Stomach smooth muscle (tissue), 2 donors: ENCODE results near the gene B3GNT2.
"Not testable (repeated sequence)": the region's sequence is repeated elsewhere in the genome, so short reads cannot be mapped to it uniquely, and the experiment has no call there.

ENCODE experiments used
- H3K27ac ChIP-seq: one replicate; pipeline ENCODE4 v1.7.0; 2013; ENCODE audit warnings: mild to moderate bottlenecking, low read length, inconsistent platforms
- H3K27me3 ChIP-seq, 2 donors: one replicate each; pipeline ENCODE4 v1.7.0; 2013; ENCODE audit warnings: low read length in 2 of 2; ENCODE audit not compliant: insufficient read depth in 2 of 2, control insufficient read depth in 1 of 2
- H3K36me3 ChIP-seq, 2 donors: one replicate each; pipeline ENCODE4 v1.7.0; 2013; ENCODE audit warnings: low read length in 2 of 2; ENCODE audit not compliant: control insufficient read depth in 2 of 2, insufficient read depth in 2 of 2
- H3K4me1 ChIP-seq: one replicate; pipeline ENCODE4 v1.7.0; 2013; ENCODE audit warnings: low read length; ENCODE audit not compliant: control insufficient read depth, insufficient read depth
- H3K4me3 ChIP-seq, 2 donors: one replicate each; pipeline ENCODE4 v1.7.0; 2013; ENCODE audit warnings: low read length in 2 of 2
- H3K9ac ChIP-seq, 2 donors: one replicate each; pipeline ENCODE4 v1.7.0; 2013; ENCODE audit warnings: low read length in 2 of 2, mild to moderate bottlenecking in 1 of 2
- H3K9me3 ChIP-seq, 2 donors: one replicate each; pipeline ENCODE4 v1.7.0; 2013; ENCODE audit warnings: low read length in 2 of 2; ENCODE audit not compliant: control insufficient read depth in 2 of 2
- donor health status: healthy.
- donor health status: Pancreatic carcinoma.

Gene B3GNT2

GRCh38 chr2:62195421-62196277, at the start of gene B3GNT2:
Gene B3GNT2, plus strand, starts transcription at chr2:62196115. Its CDS starts 26,106 bp downstream, at chr2:62222221.
- peaks cover 21% of the 10 kb centered on the region for H3K4me1 ChIP-seq
- H3K36me3 ChIP-seq: no peaks in the 10 kb centered on the region
- H3K4me3 ChIP-seq: peak within 1 kb of the TSS; percentile 78 to 93
- H3K9ac ChIP-seq: peak within 1 kb of the TSS; percentile 81 to 84
- no peaks in the 10 kb centered on the region for H3K9me3 ChIP-seq
- no peaks in the 10 kb centered on the region for H3K27me3 ChIP-seq
- H3K27ac ChIP-seq: peak within 1 kb of the TSS; percentile 62

GRCh38 chr2:62146790-62147189, 49.1 kb upstream of the B3GNT2 start:
- H3K4me1 ChIP-seq, H3K4me3 ChIP-seq, H3K9ac ChIP-seq, H3K9me3 ChIP-seq, H3K27ac ChIP-seq, H3K36me3 ChIP-seq, H3K27me3 ChIP-seq: not testable (repeated sequence)

GRCh38 chr2:62147610-62148301, 48.2 kb upstream of the B3GNT2 start:
- no peaks in the 10 kb centered on the region for H3K9me3 ChIP-seq
- no peaks in the 10 kb centered on the region for H3K36me3 ChIP-seq
- H3K27me3 ChIP-seq: no peaks in the 10 kb centered on the region
- no peak overlapping the region for H3K4me3 ChIP-seq
- H3K9ac ChIP-seq: no peak overlapping the region
- no peak overlapping the region for H3K27ac ChIP-seq
- peaks cover 8% of the 10 kb centered on the region for H3K4me1 ChIP-seq

- H3K36me3 ChIP-seq: no peaks in the 10 kb centered on the region
- no peak overlapping the region for H3K9ac ChIP-seq
- H3K27ac ChIP-seq: no peak overlapping the region
- no peak overlapping the region for H3K4me3 ChIP-seq
- H3K4me1 ChIP-seq: peaks cover 8% of the 10 kb centered on the region
- H3K27me3 ChIP-seq: no peaks in the 10 kb centered on the region
- no peaks in the 10 kb centered on the region for H3K9me3 ChIP-seq
These were observed 46.2 kb upstream of the B3GNT2 start for GRCh38 chr2:62149708-62150107.

GRCh38 chr2:62150597-62151305, 45.2 kb upstream of the B3GNT2 start:
- Histone ChIP-seq H3K4me1 (peaks cover 8% of the 10 kb centered on the region), H3K9ac (no peak overlapping the region), H3K9me3 (no peaks in the 10 kb centered on the region), H3K4me3 (no peak overlapping the region), H3K36me3 (no peaks in the 10 kb centered on the region), H3K27ac (no peak overlapping the region), H3K27me3 (no peaks in the 10 kb centered on the region)

- no peak overlapping the region for H3K4me3 ChIP-seq
- H3K36me3 ChIP-seq: no peaks in the 10 kb centered on the region
- no peak overlapping the region for H3K27ac ChIP-seq
- H3K27me3 ChIP-seq: no peaks in the 10 kb centered on the region
- H3K9ac ChIP-seq: no peak overlapping the region
- no peaks in the 10 kb centered on the region for H3K9me3 ChIP-seq
- peaks cover 8% of the 10 kb centered on the region for H3K4me1 ChIP-seq
These were observed 44.6 kb upstream of the B3GNT2 start for GRCh38 chr2:62151306-62151638.

GRCh38 chr2:62152000-62152399, 43.9 kb upstream of the B3GNT2 start:
- no peaks in the 10 kb centered on the region for H3K36me3 ChIP-seq
- no peak overlapping the region for H3K27ac ChIP-seq
- peaks cover 8% of the 10 kb centered on the region for H3K4me1 ChIP-seq
- H3K9me3 ChIP-seq: no peaks in the 10 kb centered on the region
- no peaks in the 10 kb centered on the region for H3K27me3 ChIP-seq
- no peak overlapping the region for H3K9ac ChIP-seq
- H3K4me3 ChIP-seq: no peak overlapping the region

GRCh38 chr2:62156861-62157496, 38.9 kb upstream of the B3GNT2 start:
- H3K27me3 ChIP-seq: no peaks in the 10 kb centered on the region
- no peak overlapping the region for H3K27ac ChIP-seq
- no peak overlapping the region for H3K9ac ChIP-seq
- no peaks in the 10 kb centered on the region for H3K9me3 ChIP-seq
- no peaks in the 10 kb centered on the region for H3K4me1 ChIP-seq
- H3K36me3 ChIP-seq: no peaks in the 10 kb centered on the region
- no peak overlapping the region for H3K4me3 ChIP-seq

- no peaks in the 10 kb centered on the region for H3K36me3 ChIP-seq
- H3K4me1 ChIP-seq: no peaks in the 10 kb centered on the region
- H3K4me3 ChIP-seq: no peak overlapping the region
- H3K9me3 ChIP-seq: no peaks in the 10 kb centered on the region
- H3K27ac ChIP-seq: no peak overlapping the region
- no peaks in the 10 kb centered on the region for H3K27me3 ChIP-seq
- no peak overlapping the region for H3K9ac ChIP-seq
These were observed 37.3 kb upstream of the B3GNT2 start for GRCh38 chr2:62158444-62159121.

- not testable (repeated sequence) for H3K27ac ChIP-seq, H3K36me3 ChIP-seq, H3K27me3 ChIP-seq, H3K9ac ChIP-seq, H3K9me3 ChIP-seq, H3K4me3 ChIP-seq, H3K4me1 ChIP-seq
These were observed 35.2 kb upstream of the B3GNT2 start for GRCh38 chr2:62160691-62161090.
